HT1080 (cell line): ENCODE results near the gene ANXA10. TPM values are rescaled to one million over a fixed set of nuclear protein-coding genes. Genes with fewer than 3 reads are reported as not detected.
"Not testable (repeated sequence)": the region's sequence is repeated elsewhere in the genome, so short reads cannot be mapped to it uniquely, and the experiment has no call there.

Source experiments
- DNase-seq: peaks from one replicate; pipeline ENCODE4 v3.0.0-alpha.2; 2015; ENCODE audit warnings: low read depth
- total RNA-seq: library from RNA; depleted of rRNA; stranded (reverse); fragments of >200 nt; shearing (Covaris generic); gene quantifications from 2 replicates; pipeline ENCODE4 v1.2.3, GENCODE V29; 2014

The ANXA10 gene
- total RNA-seq, 1 experiment from 2014 or later = 0.11 TPM

GRCh38 chr4:168154546-168155277 is 62.4 kb downstream of the ANXA10 start:
- DNase-seq = no peak

DNA sequence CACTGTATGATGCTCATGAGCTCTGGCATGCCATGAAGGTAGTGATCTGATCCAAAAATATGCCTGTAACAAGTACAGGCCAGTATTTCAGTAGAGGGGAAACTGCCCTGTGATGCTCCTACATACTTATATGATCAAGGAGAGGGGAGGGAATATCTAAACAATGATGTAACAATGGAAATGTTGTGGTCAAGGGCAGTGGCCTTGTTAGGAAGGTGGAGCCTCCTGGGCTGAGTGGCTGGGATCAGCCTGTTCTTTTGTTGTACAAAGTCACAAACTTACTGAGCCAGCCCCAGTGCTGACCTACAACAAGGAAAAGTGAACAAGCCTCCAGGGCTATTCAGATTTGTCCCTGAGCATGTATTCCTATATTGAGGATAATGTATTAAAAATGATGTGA is 70.3 kb downstream of the ANXA10 start:
- peak; percentile 26 for DNase-seq

DNA sequence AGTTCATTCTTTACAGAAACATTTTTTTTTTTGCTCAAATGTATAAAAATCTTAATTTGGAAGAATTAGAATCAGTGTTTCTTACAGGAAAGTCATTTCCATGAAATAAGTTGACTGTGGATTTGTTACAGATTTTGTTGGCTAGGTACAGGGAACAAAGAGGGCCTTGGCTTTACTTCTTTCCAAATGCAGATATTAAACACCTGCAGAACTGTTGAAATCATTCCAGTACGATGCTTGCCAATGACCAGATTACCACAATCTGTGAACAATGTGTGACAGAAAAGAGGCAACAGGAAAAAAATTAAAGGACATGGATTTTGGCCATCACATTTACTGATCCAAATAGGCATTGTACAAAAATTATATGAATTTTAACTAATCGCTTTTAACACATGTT is 70.8 kb downstream of the ANXA10 start:
- DNase-seq = no peak

- DNase-seq = no peak
Observed at GRCh38 chr4:168164045-168164444, 71.7 kb downstream of the ANXA10 start.

DNA sequence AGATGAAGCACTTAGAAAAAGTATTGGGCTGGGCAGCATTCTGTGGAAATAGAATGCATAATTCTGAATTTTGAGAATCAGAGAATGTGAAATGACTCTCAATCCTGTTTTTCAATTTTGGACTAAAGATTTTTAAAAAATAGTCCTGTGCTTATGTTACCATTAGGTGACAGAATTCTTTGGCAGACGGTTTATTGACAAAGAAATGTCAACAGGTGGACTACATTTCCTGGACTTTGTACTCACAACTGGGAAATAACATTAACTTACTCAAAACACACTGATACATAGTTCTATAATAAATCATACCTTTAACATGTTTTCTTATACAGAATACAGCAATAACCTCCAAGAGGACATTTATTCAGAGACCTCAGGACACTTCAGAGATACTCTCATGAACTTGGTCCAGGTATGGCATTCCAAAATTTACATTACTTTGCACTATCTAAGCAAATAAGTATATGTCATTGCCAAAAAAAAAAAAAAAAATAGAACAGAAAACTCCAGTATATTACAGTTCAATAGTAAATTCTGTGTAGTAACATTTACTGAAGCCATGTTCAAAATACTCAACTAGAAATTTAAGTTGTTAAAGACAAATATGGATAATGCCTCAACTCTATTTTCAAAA is 72.7 kb downstream of the ANXA10 start:
- no peak for DNase-seq

GRCh38 chr4:168167714-168168284 is 75.5 kb downstream of the ANXA10 start:
- DNase-seq = peak; percentile 10

DNA sequence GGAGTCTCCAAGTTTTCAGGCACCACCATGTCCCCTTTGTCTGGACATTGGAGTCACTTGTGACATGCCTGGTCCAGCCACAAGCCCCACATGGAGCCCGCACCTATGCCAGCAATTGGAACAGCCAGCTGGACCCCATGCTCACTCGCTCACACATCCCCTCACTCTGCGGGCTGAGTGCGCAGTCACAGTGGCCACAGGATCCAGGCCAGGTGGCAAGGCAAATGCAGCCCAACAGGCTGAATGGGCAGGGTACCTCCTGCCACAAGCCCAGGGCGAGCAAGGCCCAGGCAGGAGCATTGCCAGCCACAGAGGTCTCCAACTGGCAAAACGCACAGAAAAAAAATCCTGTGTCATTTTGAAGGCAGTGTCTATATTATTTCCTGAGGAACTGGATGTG is 82.0 kb downstream of the ANXA10 start:
- no peak for DNase-seq

DNA sequence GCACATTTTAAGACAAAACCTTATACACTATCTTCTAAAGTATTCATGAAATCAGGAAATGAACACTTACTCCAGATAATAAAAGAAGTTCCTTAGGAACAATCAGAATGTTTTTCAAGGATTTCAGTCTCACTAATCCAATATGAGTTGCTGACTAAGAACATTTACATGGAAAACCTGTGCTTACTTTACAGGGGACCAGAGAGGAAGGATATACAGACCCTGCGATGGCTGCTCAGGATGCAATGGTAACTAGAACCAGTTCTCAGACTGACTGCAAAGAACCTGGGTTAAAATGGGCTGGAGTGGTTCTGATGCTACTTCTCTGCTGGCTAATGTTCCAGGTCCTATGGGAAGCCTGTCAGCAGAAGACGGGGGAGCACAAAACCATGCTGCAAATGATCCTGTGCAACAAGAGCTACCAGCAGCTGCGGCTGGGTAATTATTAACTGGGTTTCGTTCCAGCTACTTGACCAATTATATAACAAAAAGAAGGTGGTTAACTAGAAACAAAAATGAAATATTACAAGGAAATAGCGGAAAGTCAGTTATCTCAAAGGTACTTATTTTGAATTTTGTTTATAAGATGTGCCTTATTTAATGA is 85.3 kb downstream of the ANXA10 start:
- DNase-seq = no peak

DNA sequence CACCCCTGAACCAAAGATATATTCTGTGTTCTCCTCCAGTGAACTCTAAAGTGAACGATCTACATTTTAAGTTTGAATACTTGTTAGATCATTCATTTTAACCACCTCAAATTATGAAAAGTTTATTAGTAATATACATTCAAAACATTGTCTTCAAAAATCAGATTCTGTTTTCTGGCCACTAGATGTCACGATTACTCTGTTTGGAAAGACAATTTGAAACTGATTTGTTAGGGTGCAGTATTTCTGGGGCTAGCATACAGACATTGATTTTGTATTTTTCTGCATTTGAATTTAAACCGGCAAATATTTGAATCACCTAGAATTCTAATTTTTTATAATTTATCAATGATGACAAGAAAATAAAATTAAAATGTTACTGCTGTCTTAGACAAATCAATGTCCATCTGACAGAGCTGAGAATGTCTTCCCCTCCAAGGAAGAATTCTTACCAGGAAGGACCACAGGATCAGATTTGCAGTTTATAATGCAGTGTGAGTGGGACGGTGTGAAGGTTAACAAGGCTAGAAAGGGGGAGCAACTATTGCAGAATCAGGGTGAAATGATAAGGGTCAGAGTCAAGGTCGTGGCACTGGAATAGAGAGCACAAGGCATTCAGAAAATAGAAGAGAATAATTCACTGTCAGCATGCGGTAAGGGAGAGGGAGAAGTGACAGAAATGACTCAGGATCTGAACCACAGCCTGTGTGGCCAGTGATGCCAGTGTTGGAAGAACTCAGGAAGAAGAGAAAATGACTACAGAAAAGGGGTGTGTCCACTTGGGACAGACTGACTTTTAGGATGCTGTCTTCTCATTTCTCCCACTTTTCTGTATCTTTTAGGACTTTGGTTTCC is 91.6 kb downstream of the ANXA10 start:
- DNase-seq = peak; percentile 63

GRCh38 chr4:168188754-168189153 is 96.4 kb downstream of the ANXA10 start:
- no peak for DNase-seq

DNA sequence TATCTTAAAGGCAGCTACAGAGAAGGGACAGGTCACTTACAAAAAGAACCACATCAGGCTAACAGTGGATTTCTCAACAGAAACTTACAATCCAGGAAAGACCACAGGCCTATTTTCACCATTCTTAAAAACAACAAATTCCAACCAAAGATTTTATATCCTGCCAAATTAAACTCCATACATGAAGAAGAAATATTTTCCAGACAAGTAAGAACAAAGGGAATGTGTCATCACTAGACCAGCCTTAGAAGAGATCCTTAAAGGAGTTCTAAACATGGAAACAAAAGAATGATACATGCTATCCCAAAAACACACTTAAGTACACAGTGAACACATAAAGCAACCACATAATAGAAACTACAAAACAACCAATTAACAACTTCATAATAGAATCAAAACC is 105.6 kb downstream of the ANXA10 start:
- DNase-seq = no peak

DNA sequence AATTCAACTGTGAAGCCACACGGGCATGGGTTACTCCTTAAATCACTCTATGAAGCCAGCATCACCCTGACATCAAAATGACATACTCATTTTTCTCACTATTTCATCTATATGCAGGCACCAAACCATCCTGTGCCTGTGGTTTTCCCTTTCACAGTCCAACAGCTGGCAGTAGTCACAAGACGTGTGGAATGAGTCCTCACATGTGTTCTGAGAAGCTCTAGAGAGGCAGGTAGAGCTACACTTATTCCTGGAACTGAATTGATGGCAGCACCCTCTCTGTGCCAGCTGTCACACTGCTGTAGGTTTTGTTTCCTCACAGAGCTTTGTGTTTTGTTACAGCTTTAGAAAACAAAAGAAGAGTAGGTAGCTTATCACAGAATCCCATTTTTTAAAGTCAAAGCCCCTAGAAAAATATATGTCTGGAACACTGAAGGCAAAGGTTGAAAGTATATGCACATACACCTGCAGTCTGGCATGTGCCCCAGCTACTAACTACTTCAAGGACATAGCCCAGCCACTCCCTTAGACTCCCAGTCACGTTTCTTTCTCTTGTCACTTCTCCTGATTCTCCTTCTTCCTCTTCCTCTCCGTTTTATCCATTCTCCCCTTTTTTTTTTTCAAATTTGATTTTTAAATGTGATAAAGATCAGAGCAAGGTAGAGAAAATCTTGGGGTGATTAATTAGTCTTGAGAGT is 107.1 kb downstream of the ANXA10 start:
- DNase-seq = no peak

GRCh38 chr4:168200685-168201084 is 108.3 kb downstream of the ANXA10 start:
- DNase-seq = peak; percentile 52

DNA sequence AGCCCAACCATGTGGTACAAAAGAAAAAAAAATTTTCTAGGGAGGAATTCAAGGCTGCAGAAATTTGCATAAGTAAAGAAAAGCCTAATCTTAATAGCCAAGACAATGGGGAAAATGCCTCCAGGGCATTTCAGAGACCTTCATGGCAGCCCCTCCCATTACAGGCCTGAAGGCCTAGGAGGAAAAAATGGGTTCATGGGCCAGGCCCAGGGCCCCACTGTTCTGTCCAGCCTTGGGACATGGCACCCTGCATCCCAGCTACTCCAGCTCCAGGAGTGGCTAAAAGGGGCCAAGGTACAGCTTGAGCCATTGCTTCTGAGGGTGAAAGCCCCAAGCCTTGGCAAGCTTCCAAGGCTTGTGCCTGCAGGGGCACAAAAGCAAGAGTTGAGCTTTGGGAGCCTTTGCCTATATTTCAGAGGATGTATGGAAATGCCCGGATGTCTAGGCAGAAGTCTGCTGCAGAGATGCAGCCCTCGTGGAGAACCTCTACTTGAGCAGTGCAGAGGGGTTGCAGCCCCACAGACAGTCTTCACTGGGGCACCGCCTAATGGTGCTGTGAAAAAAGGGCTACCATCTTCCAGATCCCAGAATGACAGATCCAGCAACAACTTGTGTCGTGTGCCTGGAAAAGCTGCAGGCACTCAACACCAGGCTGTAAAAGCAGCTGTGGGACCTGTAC is 111.0 kb downstream of the ANXA10 start:
- no peak for DNase-seq

DNA sequence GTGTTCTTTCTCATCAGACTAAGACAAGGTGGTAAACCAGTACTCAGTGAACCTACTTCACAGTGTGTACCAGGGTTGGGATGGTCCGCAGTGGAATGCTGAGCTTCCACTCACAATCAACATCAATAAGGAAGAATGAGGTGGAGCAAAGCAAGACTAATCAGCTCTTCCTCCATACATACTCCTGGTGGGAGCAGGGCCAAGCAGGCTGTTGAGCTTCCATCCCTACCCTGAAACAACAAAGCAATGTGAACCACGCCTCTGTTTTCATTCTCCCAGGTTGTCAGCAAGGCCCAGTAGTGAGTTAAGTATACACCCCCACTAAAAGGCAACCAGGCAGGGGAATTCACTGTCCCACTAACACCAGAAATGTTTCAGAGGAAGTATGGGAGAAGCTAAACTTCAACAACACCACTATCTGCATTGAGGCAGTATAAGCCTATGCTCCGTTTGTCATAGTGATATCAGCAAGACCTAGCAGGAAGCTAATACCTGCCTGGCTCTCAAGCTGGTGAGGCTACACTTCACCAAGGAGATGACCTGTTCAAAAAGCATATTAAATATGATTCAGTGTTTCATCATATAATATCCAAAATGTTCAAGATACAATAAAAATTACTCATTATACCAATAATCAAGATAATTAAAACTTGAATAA is 116.7 kb downstream of the ANXA10 start:
- DNase-seq = no peak

DNA sequence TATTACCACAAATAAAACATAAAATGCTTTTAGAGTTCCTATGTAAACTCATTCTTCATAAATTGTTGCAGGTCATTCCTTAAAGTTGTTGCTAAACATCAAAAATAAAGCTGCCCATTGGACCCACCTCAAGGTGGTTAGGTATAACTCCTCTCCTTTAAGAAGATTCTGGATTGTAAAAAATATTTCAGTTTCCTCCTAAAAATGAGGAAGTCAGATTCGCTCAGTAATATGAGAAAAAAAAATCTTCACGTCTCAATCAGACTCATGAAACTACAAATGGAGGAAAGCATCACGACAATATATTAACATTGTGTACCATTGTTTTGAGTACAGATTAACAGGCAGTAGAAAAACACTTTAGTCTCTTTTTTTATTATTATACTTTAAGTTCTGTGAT is 120.3 kb downstream of the ANXA10 start:
- no peak for DNase-seq

GRCh38 chr4:168213511-168213910 is 121.2 kb downstream of the ANXA10 start:
- DNase-seq = not testable (repeated sequence)

- DNase-seq = peak; percentile 77
Observed at GRCh38 chr4:168218645-168219044, 126.3 kb downstream of the ANXA10 start.

GRCh38 chr4:168220893-168221292 is 128.6 kb downstream of the ANXA10 start:
- DNase-seq = peak; percentile 4

DNA sequence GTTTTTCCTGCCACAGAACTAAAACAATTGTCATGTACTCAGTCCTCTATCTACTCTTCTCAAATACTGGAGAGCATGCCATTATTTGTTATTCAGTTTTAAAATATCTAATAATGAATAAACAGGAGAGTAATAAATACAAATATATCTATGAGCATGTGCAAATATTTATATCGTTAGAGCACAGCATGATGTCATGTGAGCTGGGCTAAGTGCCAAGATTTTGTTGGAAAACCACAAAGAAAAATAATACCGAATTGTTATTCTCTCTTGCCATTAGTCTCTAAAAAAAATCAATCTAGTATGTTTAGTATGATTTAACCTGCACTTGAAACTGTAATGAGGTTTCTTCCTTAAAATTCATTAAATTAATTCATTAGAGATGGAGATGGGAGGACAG is 129.0 kb downstream of the ANXA10 start:
- DNase-seq = peak; percentile 54
